IPS-18c (cell line): ENCODE results near the gene BID.

Source experiments
- H3K4me3 ChIP-seq: 2 replicates; pipeline ENCODE4 v1.7.0; 2013; ENCODE audit warnings: low read depth, mild to moderate bottlenecking, low read length, moderate library complexity; ENCODE audit not compliant: insufficient read depth
- H3K9me3 ChIP-seq: one replicate; pipeline ENCODE4 v1.6.1; 2013; ENCODE audit warnings: mild to moderate bottlenecking, low read length, moderate library complexity; ENCODE audit not compliant: control insufficient read depth, insufficient read depth

The BID gene

DNA sequence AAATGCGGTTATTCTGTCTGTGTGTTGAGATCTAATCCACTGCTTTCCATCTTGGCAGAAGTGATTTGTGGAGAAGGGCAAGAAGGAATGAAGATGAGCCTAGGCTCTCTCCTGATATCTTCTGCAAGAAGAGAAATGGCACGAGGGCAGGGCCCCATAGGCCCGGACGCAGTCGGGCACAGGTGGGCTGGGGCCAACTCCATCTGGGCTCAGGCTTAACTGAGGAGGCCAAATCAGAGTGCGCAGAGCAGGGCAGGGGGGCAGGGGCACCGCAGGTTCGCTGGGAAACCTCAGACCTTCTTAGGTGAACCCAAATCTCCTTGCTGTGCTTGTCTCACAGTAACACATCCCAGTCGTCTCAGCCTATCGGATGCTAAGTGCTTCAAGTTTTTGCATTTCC, 32.8 kb upstream of the BID start:
- H3K4me3 ChIP-seq = no peak overlapping the region
- H3K9me3 ChIP-seq = no peaks in the 10 kb centered on the region

DNA sequence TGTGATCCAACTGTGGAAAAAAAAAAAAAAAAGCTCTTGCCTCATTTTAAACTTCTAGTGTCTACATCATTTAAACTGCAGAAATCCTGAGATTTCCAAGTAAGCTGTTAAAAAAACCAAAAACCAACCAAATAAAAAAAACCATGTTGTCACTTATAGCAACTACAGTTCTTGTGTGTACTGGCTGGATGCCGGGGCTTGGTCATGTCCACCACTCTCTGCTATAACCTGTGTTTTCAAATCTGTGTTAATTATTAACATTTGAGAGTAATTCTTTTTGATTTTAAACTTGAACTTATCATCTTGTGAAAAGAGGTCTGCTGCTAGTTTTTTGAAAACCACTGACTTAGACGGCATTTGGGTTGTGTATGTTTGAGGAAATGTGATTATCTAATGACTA, 32.2 kb upstream of the BID start:
- Histone ChIP-seq H3K9me3 (no peaks in the 10 kb centered on the region), H3K4me3 (no peak overlapping the region)

DNA sequence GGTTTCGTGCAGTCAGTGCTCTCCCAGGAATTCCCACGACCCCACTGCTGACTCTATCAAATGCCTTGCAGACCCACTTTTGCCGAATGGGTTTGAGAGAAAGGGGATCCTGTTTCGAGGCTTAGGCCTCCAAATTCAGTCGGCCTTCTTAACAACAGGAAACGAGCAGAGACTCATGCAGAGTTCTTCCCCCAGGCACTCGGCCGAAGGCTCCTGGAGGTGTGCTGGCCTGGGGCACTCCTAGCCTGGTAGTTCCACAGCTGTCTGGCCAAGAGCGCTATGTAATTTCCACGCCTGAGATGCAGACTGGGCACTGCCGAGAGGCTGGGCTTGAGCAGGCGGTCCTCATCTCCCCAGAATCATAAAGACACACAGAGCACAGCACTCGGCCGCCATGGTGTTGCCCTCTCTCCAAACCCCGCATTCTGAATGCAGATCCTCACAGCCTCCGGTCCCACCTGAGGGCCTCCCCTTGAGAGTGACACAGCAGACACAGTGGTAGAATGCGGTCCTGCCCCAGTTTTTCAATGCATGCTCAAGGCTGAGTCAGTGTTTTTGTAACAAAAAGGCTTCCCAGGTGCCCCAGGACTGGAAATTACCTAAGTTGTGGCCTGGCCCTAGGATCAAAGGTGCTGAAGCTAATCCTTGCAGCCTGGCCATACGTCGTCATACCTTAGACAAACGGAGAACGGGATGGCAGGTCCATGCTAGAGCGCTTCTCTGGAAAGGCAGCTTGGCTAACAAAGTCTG, 30.2 kb upstream of the BID start:
- Histone ChIP-seq H3K9me3 (no peaks in the 10 kb centered on the region), H3K4me3 (no peak overlapping the region)

DNA sequence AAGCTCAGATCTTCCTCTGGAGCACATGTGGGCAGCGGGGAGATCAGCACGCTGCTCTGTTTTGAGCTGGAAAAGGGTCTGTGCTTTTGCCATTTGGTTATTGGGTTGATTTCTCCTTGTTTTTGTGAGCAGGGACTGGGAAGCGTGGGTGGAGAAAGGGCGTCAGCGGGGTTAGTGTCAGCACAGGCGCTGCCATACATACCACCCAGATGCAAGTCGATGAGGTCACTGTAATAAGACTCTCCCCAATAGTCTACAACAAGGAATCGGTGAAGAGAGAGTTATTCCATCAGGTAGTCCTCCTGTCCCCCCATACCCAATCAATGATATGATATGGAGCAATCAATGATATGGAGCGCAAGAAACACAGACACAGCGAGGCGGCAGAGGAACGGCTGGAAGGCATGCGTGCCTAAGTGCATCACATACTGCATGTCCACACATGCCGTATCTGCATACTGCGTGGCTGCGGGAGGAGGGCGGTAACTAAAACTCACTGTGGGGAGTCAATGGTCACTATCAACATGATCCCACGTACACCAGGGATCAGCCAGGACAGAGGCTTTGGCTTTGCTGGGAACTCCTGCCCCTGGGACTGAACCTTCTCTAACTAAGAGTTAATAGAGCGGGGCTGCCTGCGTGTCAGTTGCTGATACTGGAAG, 29.5 kb upstream of the BID start:
- Histone ChIP-seq H3K9me3 (no peaks in the 10 kb centered on the region), H3K4me3 (no peak overlapping the region)

DNA sequence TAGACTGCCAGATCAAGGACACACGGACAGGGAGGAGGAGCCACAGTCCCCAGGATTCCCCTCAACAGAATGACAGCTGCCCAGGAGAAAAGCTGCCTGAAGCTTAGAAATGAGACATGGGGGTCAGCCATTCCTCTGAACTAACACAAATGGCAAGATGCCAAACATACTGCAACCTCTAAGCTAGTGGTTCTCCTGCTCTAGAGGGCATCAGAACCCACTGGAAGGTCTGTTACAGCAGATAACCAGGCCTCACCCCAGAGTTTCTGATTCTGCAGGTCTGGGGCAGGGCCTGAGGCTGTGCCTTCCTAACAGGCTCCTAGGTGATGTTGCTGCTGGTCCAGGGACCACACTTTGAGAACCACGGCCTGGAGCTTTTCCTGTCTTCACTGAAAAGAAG, 28.6 kb upstream of the BID start:
- H3K9me3 ChIP-seq = no peaks in the 10 kb centered on the region
- H3K4me3 ChIP-seq = no peak overlapping the region

DNA sequence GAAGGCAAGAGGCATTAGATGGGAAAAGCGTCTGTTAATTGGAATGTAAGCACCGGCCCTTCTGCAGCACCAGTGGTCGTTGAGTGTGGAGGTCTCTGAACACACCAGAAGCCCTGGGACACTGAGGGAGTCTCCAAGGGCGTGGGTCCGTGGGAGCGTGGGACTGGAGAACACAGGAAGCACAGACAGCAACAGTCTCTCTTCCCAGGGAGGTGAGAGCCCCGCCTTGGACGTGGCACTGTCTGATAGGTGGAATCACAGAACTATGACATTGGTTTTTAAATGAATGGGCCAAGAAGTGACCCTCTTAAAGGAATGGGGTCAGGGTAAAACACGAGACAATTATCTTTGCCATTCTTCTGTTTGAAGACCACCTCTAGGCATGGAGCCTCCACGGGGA, 28.1 kb upstream of the BID start:
- Histone ChIP-seq H3K4me3 (no peak overlapping the region), H3K9me3 (no peaks in the 10 kb centered on the region)

DNA sequence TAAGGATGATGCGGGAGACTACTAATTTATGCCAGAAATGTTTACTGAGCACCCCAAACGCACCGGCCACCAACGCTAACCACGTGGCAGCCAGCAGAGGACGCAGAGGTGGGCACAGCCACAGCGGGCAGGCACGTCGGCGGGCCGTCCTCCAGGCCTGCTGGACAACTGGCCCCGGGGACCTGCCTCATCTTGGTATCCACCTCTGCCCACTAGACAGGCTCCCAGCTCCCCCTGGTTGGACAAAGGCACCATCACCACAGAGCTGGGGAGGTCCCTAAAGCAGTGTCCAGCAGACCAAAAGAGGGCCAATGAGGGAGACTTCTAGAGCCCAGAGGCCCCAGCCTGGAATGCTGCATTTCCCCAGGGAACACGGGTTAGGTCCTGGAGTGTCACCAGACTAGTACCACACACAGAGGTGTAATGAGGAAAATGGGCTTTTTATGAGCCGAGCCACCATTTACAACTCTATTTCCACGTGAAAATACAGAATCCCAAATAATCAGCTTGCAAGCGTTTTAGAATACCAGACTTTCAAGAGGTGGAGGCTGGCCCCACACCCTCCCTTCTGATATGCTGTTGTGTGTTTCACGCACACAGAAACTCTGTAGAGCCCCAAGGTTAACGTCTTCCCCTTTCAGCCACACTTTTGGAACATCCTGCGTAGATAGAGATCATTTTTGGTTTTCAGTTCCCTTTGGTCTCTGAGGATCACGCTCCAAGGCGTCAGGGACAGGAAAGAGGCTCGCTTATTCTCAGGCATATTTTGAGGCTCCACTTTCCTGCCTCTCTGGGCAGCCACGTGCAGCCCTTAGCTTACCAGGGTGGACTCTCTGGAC, 23.7 kb upstream of the BID start:
- H3K4me3 ChIP-seq = no peak overlapping the region
- H3K9me3 ChIP-seq = no peaks in the 10 kb centered on the region

DNA sequence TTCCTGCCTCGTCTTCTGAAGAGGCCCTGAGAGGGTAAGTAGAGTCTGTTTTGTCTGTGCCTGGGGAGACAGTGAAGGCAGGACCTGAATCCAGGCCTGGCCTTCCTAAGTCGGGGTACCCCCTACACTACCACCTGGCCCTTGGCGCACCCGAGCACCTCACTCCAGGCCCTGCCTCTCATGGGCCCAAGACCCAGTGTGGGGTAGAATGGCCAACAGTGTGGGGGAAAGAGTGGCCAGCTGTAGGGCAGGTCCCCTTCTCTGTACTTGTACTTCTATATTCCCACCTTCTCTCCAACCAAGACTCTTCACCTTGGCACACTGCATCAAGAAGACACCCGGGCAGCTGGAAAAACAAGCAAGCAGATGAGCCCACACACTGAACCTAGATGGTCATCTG, 22.4 kb upstream of the BID start:
- Histone ChIP-seq H3K4me3 (no peak overlapping the region), H3K9me3 (no peaks in the 10 kb centered on the region)

DNA sequence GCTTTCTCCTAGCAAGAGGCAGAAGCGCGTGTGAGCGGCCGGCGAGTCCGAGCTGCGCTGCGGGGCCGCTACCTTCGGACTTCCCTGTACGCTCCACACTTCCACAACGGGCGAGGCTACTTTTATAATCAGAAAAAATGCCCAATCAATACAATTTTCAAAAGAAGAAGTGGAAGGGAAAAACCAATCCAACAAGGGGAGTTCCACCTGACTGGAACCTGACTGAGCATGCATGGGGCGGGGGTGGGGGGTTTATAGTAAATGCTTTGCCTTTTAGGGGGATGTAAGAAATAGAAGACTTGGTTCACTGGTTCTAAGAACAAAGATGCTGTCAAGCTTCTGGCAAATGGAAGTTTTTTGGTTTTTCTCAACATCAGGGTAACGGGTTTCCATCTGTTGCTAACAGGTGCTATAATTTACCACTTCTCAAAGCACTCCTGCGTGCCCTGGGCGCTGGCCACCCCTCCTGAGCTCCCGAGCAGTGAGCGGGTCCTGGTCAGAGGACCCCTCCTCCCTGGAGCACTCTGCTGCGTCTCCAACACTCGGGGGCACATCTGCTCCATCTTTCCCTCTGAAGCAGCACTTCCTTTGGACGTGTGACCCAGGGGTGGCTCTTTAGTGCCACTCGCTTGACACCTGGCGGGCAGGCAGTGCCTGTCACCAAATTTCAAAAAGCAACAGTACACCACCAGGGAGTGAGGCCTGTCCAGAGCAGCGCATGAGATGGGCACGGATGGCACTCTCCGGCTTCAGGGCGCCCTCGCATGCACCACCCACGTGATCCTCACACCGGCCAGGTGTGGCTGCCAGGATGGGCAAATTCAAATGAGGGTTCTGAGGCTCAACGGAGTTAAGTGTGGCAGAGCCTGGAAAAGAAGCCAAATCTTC, 21.6 kb upstream of the BID start:
- no peak overlapping the region for H3K4me3 ChIP-seq
- H3K9me3 ChIP-seq = no peaks in the 10 kb centered on the region

DNA sequence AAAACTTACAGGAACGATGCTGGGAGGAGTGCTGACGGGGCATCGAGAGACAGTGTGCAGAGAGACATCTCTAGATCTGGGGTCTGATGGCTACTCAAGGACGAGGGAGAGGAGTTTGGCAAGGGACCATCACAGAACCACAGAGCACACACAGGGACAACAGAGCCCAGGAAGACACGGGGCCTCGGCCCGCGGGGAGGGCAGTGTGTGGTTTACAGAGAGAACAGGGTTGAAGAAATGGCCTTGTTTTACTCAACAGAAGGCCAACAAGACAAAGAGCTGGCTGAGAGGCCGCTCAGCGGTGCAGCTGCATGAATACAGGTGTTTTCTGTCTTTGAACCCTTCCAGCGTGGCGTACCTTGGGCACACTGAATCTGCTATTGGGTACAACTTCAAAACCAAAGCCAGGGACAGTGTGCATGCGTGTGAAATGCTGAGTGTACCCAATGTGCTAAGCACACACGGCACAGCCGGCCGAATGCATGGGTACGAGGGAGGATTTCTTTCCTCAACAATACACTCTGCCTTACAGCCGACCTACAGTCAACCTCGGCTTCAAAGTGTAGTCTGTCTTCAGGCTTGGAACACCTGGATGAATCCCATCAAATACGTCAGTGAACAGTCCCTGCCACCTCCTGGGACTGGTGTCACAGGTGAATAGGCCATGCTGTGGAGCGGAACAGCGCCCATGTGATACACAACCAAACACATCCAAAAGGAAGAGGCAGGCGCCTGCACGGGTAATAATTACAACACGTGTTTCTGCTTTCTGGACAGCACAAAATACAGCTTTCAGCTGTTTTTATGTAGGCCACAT, 20.7 kb upstream of the BID start:
- Histone ChIP-seq H3K9me3 (no peaks in the 10 kb centered on the region), H3K4me3 (no peak overlapping the region)

DNA sequence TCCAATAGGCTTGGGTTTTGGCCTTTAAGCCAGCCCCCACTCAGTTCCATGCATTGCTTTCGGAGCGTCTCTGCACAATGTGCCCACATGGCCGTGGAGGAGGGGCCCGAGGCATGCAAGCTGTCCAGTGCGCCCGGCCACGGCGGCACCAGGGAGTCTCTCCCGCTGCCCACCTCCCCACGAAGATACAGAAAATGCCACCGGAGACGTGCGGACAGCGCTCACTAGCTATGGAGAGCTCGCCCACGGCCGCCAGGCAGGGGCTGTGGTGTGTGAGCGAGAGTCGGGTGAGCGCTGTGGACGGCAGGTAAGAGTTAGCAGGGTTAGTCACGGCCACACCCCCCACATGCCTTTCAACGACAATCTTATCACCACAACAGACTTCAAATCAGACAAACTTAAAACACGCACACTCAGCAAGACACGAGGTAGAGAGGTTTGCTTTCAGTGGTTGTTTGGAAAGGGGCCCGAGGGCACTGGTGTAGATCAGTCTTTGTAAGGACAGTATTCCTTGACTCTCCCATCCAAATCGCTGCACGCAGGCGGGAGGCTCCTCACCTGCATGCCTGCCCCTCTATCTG, 18.7 kb upstream of the BID start:
- peaks cover 3% of the 10 kb centered on the region for H3K9me3 ChIP-seq
- no peak overlapping the region for H3K4me3 ChIP-seq

DNA sequence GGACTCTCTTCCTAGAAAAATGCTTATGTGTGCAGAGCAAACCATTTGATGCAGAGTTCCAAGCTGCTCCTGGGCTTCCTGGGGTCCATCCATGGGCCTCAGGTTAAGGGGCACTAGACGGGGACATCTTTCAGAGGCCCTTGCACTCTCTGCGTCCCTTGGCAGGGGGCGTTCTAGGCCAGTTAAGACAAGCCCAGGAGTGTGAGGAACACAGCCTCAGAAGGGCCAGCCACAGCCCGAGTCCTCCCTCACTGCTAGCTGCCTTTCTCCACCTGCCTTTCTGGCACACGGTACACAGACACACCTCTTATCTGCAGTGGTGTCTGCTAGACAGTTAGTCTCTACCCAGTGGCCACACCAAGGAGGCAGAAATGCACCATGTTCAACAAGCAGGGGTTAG, 18.0 kb upstream of the BID start:
- peaks cover 3% of the 10 kb centered on the region for H3K9me3 ChIP-seq
- H3K4me3 ChIP-seq = no peak overlapping the region

DNA sequence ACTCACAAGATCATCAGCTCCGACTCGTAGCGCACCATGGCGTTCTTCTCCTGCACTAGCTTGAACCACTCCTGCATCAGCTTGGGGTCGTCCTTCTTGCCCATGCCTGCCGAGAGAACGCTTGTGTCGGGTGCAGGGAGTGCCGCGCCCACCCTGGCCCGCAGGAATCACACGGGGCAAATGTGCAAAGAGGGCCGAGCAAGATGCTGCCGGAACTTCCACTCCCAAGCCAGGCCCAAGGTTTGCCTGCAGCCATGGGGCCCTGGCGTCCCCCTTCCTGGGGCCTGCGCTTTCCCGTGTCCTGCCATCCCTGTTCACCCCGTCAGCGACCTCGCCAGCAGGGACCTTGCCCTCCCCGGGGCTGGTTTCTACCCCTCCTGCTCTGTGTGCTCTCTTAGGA, 16.9 kb upstream of the BID start:
- peaks cover 3% of the 10 kb centered on the region for H3K9me3 ChIP-seq
- H3K4me3 ChIP-seq = no peak overlapping the region

DNA sequence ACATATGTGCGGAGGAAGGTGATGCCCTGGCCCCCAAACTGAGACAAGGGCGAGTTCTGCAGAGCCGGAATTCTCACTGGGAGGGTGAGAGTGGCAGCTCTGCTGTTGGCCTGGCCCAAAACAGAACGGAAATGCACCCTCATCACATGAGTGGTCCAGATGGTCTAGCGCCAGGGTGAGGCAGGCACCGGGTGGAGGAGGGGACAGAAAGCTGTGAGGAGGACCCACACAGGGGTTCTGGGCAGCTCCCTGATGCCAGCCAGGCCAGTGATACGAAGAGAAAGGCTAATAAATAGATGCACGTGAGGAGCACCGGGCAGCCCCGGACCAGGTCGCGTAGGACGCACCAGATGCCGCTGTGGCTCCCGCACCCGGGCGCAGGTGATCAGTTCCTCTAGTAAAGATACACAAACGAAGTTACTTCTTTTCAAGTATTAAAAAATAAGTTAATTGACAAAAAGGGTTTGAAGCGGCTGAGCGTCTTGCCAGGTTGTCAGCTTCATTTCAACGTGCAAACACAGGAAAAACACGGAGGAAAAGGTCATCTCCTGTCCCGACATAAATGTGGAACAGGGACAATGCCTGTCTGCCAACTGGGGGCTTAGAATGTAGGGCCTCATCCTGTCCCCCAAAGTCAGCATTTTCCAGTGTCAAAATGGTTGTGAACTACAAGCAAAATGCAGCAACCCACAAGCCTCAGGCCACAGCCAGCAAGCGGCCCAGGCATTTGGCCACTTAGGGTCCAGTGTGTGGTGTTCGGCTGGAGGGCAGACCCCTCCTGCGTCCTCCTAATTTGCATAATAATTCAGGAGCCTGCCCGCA, 15.3 kb upstream of the BID start:
- Histone ChIP-seq H3K9me3 (peaks cover 3% of the 10 kb centered on the region), H3K4me3 (no peak overlapping the region)

DNA sequence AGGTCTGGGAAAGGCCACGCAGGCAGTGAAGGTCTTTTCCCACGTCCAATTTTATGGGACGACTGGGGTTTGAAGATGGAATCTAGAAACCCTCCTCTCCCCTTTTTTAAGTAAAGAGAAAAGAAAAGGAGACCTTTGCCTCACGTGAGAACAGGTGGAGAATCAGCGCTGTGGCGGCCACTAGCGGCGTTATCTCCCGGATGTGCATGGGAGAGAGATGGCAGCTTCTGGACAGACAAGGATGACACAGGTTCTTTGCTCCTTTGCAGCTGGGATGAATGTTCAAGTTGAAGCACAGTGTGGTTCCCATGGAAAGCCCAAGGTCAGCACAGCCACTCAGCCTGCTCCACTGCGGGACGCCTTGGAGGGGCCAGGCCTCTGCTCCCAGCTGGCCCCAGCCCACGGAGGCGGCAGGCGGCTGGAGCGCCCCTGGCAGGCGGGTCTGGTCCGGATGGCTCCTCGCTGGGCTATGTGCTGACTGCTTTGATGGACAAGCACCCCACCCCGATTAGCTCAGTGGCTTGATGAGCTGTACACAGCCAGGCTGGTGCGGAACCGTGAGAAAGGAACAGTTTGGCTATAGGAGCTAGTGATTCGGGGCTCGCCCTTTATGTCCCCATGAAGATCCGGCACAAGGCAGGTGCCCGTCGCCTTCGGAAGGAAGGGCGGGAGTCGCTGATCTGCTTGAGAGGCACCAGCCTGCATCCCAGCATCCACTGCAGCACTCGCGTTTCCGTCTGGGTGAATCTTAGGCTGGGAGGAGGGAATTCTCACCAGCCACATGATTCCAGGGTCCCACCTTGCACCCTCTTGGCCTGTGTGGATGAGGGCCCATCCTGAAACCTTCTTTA, 14.5 kb upstream of the BID start:
- H3K4me3 ChIP-seq = no peak overlapping the region
- H3K9me3 ChIP-seq = peaks cover 3% of the 10 kb centered on the region
